Activated CD8-positive, alpha-beta T cell treated with anti-CD3 and anti-CD28 coated beads for 36 hours (primary cell): ENCODE data around the gene SETMAR. TPM values are rescaled to one million over a fixed set of nuclear protein-coding genes. Genes with fewer than 3 reads are reported as not detected.

ENCODE experiments used
- ATAC-seq: fragments of 200-7000 bp; cut with Tn5 transposase; one replicate; pipeline ENCODE4 v1.10.0; 2021; ENCODE audit warnings: mild to moderate bottlenecking, moderate library complexity
- CTCF ChIA-PET: fragments of 350-600 bp; sonication (Branson Sonifier 250); formaldehyde crosslinking; loops from one replicate; lab custom pipeline; 2021; ENCODE audit warnings: antibody characterized with exemption; lab: Charles Lee
- POLR2A ChIA-PET: fragments of 350-600 bp; sonication (Branson Sonifier 250); formaldehyde crosslinking; loops from one replicate; lab custom pipeline; 2021; ENCODE audit warnings: antibody characterized with exemption; lab: Charles Lee
- DNase-seq: peaks from one replicate; pipeline ENCODE4 v3.0.0-alpha.2; 2020
- H3K27ac Mint-ChIP-seq: one replicate; pipeline ENCODE4 v1.8.0; 2021; ENCODE audit warnings: mild to moderate bottlenecking, mixed read lengths
- H3K27me3 Mint-ChIP-seq: one replicate; pipeline ENCODE4 v1.8.0; 2021; ENCODE audit warnings: mixed read lengths
- H3K36me3 Mint-ChIP-seq: one replicate; pipeline ENCODE4 v1.8.0; 2021; ENCODE audit warnings: low read depth, mixed read lengths
- H3K4me1 Mint-ChIP-seq: one replicate; pipeline ENCODE4 v1.8.0; 2021; ENCODE audit warnings: low read depth, mixed read lengths
- H3K4me3 Mint-ChIP-seq: one replicate; pipeline ENCODE4 v1.8.0; 2021; ENCODE audit warnings: mild to moderate bottlenecking, moderate library complexity, mixed read lengths
- H3K9me3 Mint-ChIP-seq: one replicate; pipeline ENCODE4 v1.8.0; 2021; ENCODE audit warnings: mixed read lengths
- CTCF ChIP-seq: fragments of 200-600 bp; IDR thresholded peaks from one replicate; pipeline ENCODE4 v1.8.0; 2022; ENCODE audit warnings: antibody characterized with exemption, mild to moderate bottlenecking
- intact Hi-C: fragments of 100-400 bp; cut with micrococcal nuclease; formaldehyde crosslinking; loops from one replicate; pipeline ENCODE4 v1.10.0; 2022
- total RNA-seq, 2 experiments: library from RNA; stranded (reverse); gene quantifications; one replicate each; pipeline ENCODE4 v1.2.3, GENCODE V29; 2021

The SETMAR gene
- total RNA-seq: 10 to 100 TPM; 13.6 to 14.6 TPM

- ChIA-PET POLR2A (interaction anchor here (0.8 to 1.7 kb wide), 4 partner anchors 11 to 1116 kb away, joined by 3 to 4 read pairs (median 3); partner anchors contain the start of gene ITPR1), CTCF (interaction anchor here (1.2 to 1.4 kb wide), 4 partner anchors 10 to 31 kb away, joined by 3 to 6 read pairs (median 4); no protein-coding TSS in a partner anchor)
- no peak for TF ChIP-seq CTCF
- peak within 1 kb of the TSS; percentile 98 for H3K27ac Mint-ChIP-seq
- ATAC-seq: peak; percentile 96
- H3K9me3 Mint-ChIP-seq: no peaks in the 10 kb centered on the region
- peaks cover 17% of the 10 kb centered on the region for H3K36me3 Mint-ChIP-seq
- DNase-seq: peak; percentile 93
- peak within 1 kb of the TSS; percentile 81 for H3K4me3 Mint-ChIP-seq
- no peaks in the 10 kb centered on the region for H3K27me3 Mint-ChIP-seq
- intact Hi-C loops: no loop called here
- peaks cover 28% of the 10 kb centered on the region for H3K4me1 Mint-ChIP-seq
These were observed at the start of gene SETMAR for GRCh38 chr3:4303187-4304123. TSS of gene SETMAR (plus strand) at chr3:4303369. CDS start at chr3:4303371, 2 bp downstream.

- Mint-ChIP-seq H3K4me3 (no peak overlapping the region), H3K9me3 (no peaks in the 10 kb centered on the region), H3K27me3 (no peaks in the 10 kb centered on the region), H3K36me3 (no peaks in the 10 kb centered on the region), H3K27ac (no peak overlapping the region), H3K4me1 (no peaks in the 10 kb centered on the region)
- no peak for ATAC-seq
- intact Hi-C loops: no loop called here
- no peak for TF ChIP-seq CTCF
- CTCF ChIA-PET: no interaction called here
- no peak for DNase-seq
- POLR2A ChIA-PET: interaction anchor here (0.5 kb wide), 1 partner anchor 35 kb away, joined by 3 read pairs; no protein-coding TSS in a partner anchor
These were observed 41.8 kb upstream of the SETMAR start for GRCh38 chr3:4261406-4261805.

- no peak overlapping the region for H3K4me3 Mint-ChIP-seq
- ChIA-PET POLR2A (no interaction called here), CTCF (no interaction called here)
- TF ChIP-seq CTCF: no peak
- H3K4me1 Mint-ChIP-seq: no peaks in the 10 kb centered on the region
- no peak for ATAC-seq
- H3K36me3 Mint-ChIP-seq: peaks cover 2% of the 10 kb centered on the region
- DNase-seq: no peak
- intact Hi-C loops: no loop called here
- no peaks in the 10 kb centered on the region for H3K27me3 Mint-ChIP-seq
- H3K9me3 Mint-ChIP-seq: no peaks in the 10 kb centered on the region
- no peak overlapping the region for H3K27ac Mint-ChIP-seq
These were observed 39.1 kb upstream of the SETMAR start for GRCh38 chr3:4264040-4264439.

- Mint-ChIP-seq H3K27me3 (no peaks in the 10 kb centered on the region), H3K4me3 (no peak overlapping the region), H3K27ac (no peak overlapping the region), H3K36me3 (peaks cover 2% of the 10 kb centered on the region), H3K4me1 (peaks cover 9% of the 10 kb centered on the region), H3K9me3 (no peaks in the 10 kb centered on the region)
- ChIA-PET POLR2A (no interaction called here), CTCF (interaction anchor here (1.5 to 2.3 kb wide), 5 partner anchors 8 to 1071 kb away, joined by 4 to 13 read pairs (median 9); no protein-coding TSS in a partner anchor)
- ATAC-seq (no peak), DNase-seq (no peak)
- intact Hi-C loops: loop anchor here (10.0 kb wide), 1 partner anchor 1066 kb away; no protein-coding TSS in a partner anchor
- no peak for TF ChIP-seq CTCF
These were observed 32.4 kb upstream of the SETMAR start for GRCh38 chr3:4270720-4271119.
